Keratinocyte (primary cell): Measurements from ENCODE around the gene ADRA1B. TPM values are rescaled to one million over a fixed set of nuclear protein-coding genes. Genes with fewer than 3 reads are reported as not detected.

Experiments used
- DNase-seq: peaks from one replicate; pipeline ENCODE4 v3.0.0-alpha.2; 2011; ENCODE audit warnings: low read depth, missing footprints, low spot score
- FAIRE-seq: peaks from 2 replicates; lab custom pipeline; 2011; peaks lifted over from hg19 to GRCh38; lab: Jason Lieb, UNC
- H2AFZ ChIP-seq: 2 replicates; pipeline ENCODE4 v1.6.0; 2012; ENCODE audit warnings: low read length, control low read depth, inconsistent platforms; ENCODE audit not compliant: control insufficient read depth
- H3K27ac ChIP-seq: 2 replicates; pipeline ENCODE4 v1.5.1; 2011; ENCODE audit warnings: low read length; ENCODE audit not compliant: control insufficient read depth, insufficient read depth
- H3K27me3 ChIP-seq: 3 replicates; pipeline ENCODE4 v1.6.0; 2011; ENCODE audit warnings: low read length; ENCODE audit not compliant: control insufficient read depth, insufficient read depth; ENCODE audit errors: extremely low read depth
- H3K36me3 ChIP-seq, 2 experiments: 2 replicates in 1 of 2; 3 replicates in 1 of 2; pipeline ENCODE4 v1.5.1; 2011; ENCODE audit warnings: low read length in 2 of 2, mild to moderate bottlenecking in 1 of 2; ENCODE audit not compliant: control insufficient read depth in 2 of 2, insufficient read depth in 2 of 2; ENCODE audit errors: extremely low read depth in 1 of 2
- H3K4me1 ChIP-seq: 3 replicates; pipeline ENCODE4 v1.5.1; 2011; ENCODE audit warnings: low read length; ENCODE audit not compliant: control insufficient read depth, insufficient read depth; ENCODE audit errors: extremely low read depth
- H3K4me2 ChIP-seq: 3 replicates; pipeline ENCODE4 v1.6.0; 2011; ENCODE audit warnings: low read depth, low read length; ENCODE audit not compliant: control insufficient read depth, insufficient read depth; ENCODE audit errors: extremely low read depth
- H3K4me3 ChIP-seq, 3 experiments: fragments of 200-600 bp in 1 of 3; sonication (generic) in 1 of 3; 2 replicates in 2 of 3; 3 replicates in 1 of 3; pipeline ENCODE4 v1.5.1; 2011 to 2016; ENCODE audit warnings: low read length in 3 of 3, mild to moderate bottlenecking in 3 of 3, control low read depth in 2 of 3, inconsistent platforms in 1 of 3, low read depth in 1 of 3, mixed read lengths in 1 of 3, mixed run types in 1 of 3, moderate library complexity in 1 of 3; ENCODE audit not compliant: control insufficient read depth in 2 of 3, insufficient read depth in 2 of 3; ENCODE audit errors: extremely low read depth in 1 of 3
- H3K79me2 ChIP-seq: 2 replicates; pipeline ENCODE4 v1.6.0; 2012; ENCODE audit warnings: low read length; ENCODE audit not compliant: control insufficient read depth, insufficient read depth
- H3K9ac ChIP-seq: 3 replicates; pipeline ENCODE4 v1.6.0; 2011; ENCODE audit warnings: low read length; ENCODE audit not compliant: control insufficient read depth, insufficient read depth; ENCODE audit errors: extremely low read depth
- H3K9me1 ChIP-seq: 3 replicates; pipeline ENCODE4 v1.6.0; 2011; ENCODE audit warnings: low read length; ENCODE audit not compliant: control insufficient read depth, insufficient read depth; ENCODE audit errors: extremely low read depth
- H3K9me3 ChIP-seq: 2 replicates; pipeline ENCODE4 v1.5.1; 2012; ENCODE audit warnings: low read depth, low read length; ENCODE audit not compliant: control insufficient read depth
- H4K20me1 ChIP-seq: 3 replicates; pipeline ENCODE4 v1.6.0; 2011; ENCODE audit warnings: low read length; ENCODE audit not compliant: control insufficient read depth, insufficient read depth; ENCODE audit errors: extremely low read depth
- EZH2 ChIP-seq: IDR thresholded peaks from one replicate; pipeline ENCODE4 v1.6.1; 2012; ENCODE audit warnings: inconsistent platforms, mild to moderate bottlenecking, low read length, moderate library complexity
- dilution Hi-C: fragments of 300-500 bp; cut with MboI; formaldehyde crosslinking; loops from one replicate; pipeline ENCODE4 v1.7.0; 2020; ENCODE audit warnings: low sequenced_read_pairs; ENCODE audit not compliant: extremely low pct_ligation_motif_present
- polyA plus RNA-seq, 5 experiments: library from polyadenylated mRNA; depleted of rRNA in 3 of 5; stranded (reverse) in 3 of 5; stranded (forward) in 1 of 5; unstranded in 1 of 5; fragments of >200 nt; gene quantifications; 1 replicate in 1 of 5; 2 replicates in 3 of 5; 3 replicates in 1 of 5; pipeline versions ENCODE4 v1.2.1 to v1.2.3, GENCODE V29; 2011 to 2012; ENCODE audit warnings: missing spikeins in 2 of 5, low read depth in 1 of 5, low replicate concordance in 1 of 5
- TF ChIP-seq, protein P1 (sequence below), 3 experiments: IDR thresholded peaks in 1 of 3; conservative IDR thresholded peaks in 1 of 3; optimal IDR thresholded peaks in 1 of 3; 2 replicates in 2 of 3; 3 replicates in 1 of 3; pipeline versions ENCODE3 to v1.5.1; 2011; ENCODE audit warnings: low read length in 3 of 3, mild to moderate bottlenecking in 3 of 3, moderate library complexity in 2 of 3, control low read depth in 1 of 3, inconsistent platforms in 1 of 3; ENCODE audit not compliant: insufficient read depth in 2 of 3; ENCODE audit errors: extremely low read depth in 1 of 3

ADRA1B gene
- polyA plus RNA-seq, 1 donor (not counting 4 experiments of a cell fraction or from before 2014, with no cell fraction given), result 0.18 TPM

DNA sequence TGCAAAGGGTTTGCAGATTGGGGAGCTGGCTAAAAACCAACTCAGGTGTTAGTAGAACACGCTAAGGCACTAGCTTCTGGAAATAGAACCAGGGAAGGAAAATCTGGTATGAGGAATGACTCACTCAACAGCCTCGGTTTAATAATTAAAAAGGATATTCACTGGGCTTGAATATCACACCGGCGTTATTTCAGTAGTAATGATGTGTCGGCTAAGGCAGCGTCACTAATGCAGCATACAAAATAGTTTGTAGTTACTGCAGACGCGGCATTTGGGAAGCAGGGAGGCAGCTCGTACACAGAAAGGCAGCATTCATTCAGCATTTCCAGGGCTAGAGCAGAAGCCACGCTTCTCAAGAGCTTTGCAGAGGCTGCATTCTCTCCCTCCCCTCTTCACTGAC is 1.7 kb downstream of the ADRA1B start:
- Histone ChIP-seq H2AFZ (no peak overlapping the region), H3K27ac (no peak overlapping the region), H3K9me1 (no peaks in the 10 kb centered on the region), H3K4me3 (no peak overlapping the region), H3K9me3 (no peaks in the 10 kb centered on the region), H3K27me3 (no peaks in the 10 kb centered on the region), H3K36me3 (no peaks in the 10 kb centered on the region), H3K4me2 (peak overlapping the region; percentile 58), H3K9ac (no peak overlapping the region), H3K4me1 (peaks cover 25% of the 10 kb centered on the region), H3K79me2 (no peaks in the 10 kb centered on the region), H4K20me1 (no peaks in the 10 kb centered on the region)
- no peak for TF ChIP-seq EZH2
- TF ChIP-seq, protein P1, sequence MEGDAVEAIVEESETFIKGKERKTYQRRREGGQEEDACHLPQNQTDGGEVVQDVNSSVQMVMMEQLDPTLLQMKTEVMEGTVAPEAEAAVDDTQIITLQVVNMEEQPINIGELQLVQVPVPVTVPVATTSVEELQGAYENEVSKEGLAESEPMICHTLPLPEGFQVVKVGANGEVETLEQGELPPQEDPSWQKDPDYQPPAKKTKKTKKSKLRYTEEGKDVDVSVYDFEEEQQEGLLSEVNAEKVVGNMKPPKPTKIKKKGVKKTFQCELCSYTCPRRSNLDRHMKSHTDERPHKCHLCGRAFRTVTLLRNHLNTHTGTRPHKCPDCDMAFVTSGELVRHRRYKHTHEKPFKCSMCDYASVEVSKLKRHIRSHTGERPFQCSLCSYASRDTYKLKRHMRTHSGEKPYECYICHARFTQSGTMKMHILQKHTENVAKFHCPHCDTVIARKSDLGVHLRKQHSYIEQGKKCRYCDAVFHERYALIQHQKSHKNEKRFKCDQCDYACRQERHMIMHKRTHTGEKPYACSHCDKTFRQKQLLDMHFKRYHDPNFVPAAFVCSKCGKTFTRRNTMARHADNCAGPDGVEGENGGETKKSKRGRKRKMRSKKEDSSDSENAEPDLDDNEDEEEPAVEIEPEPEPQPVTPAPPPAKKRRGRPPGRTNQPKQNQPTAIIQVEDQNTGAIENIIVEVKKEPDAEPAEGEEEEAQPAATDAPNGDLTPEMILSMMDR (optimal IDR thresholded peaks at IDR 0.05 in 1 of 3, IDR thresholded peaks at IDR 0.05 in 1 of 3, conservative IDR thresholded peaks at IDR 0.05 in 1 of 3; ENCODE audit: extremely low read depth in 1 of 3, insufficient read depth in 2 of 3, low read length in 3 of 3), result no peak
- dilution Hi-C loops, result no loop called here
- no peak for DNase-seq
- peak; percentile 23 for FAIRE-seq

DNA sequence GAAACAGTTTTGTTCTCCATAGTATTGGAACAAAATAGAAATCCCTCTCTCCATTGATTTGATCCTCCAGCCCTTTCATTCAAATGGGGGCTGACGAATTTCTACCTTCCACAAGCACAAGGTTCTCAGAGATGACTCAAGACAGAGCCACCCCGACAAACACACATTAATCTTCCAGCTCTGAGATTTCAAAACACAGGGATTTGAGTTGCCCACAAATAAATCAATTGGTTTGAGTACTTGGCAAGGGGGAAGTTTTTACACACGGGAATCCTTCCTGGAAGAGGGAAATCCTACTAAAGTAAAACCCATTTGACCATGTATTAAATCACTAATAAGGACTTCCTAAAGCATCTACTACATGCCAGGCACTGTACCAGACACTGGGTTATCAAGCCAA is 5.4 kb downstream of the ADRA1B start:
- no peak overlapping the region for H2AFZ ChIP-seq
- no peaks in the 10 kb centered on the region for H3K27me3 ChIP-seq
- TF ChIP-seq, protein P1 (optimal IDR thresholded peaks at IDR 0.05 in 1 of 3, IDR thresholded peaks at IDR 0.05 in 1 of 3, conservative IDR thresholded peaks at IDR 0.05 in 1 of 3; ENCODE audit: extremely low read depth in 1 of 3, insufficient read depth in 2 of 3, low read length in 3 of 3), result no peak
- no peak for TF ChIP-seq EZH2
- no peaks in the 10 kb centered on the region for H3K9me1 ChIP-seq
- H4K20me1 ChIP-seq, result no peaks in the 10 kb centered on the region
- H3K4me1 ChIP-seq, result peaks cover 8% of the 10 kb centered on the region
- DNase-seq (no peak), FAIRE-seq (no peak)
- no peak overlapping the region for H3K27ac ChIP-seq
- no peak overlapping the region for H3K4me3 ChIP-seq
- no peaks in the 10 kb centered on the region for H3K79me2 ChIP-seq
- dilution Hi-C loops, result no loop called here
- no peak overlapping the region for H3K4me2 ChIP-seq
- H3K36me3 ChIP-seq, result no peaks in the 10 kb centered on the region
- no peak overlapping the region for H3K9ac ChIP-seq
- no peaks in the 10 kb centered on the region for H3K9me3 ChIP-seq
